Spleen (tissue), 11 donors: ENCODE data around the gene IL32. TPM values are rescaled to one million over a fixed set of nuclear protein-coding genes. Genes with fewer than 3 reads are reported as not detected.
A peak's percentile ranks its signal among the peaks of the same experiment; 100 is the strongest.

ENCODE experiments used
- DNase-seq: peaks from one replicate; pipeline ENCODE4 v3.0.0-alpha.2; 2020
- H3K27ac ChIP-seq, 8 donors: fragments of 200-600 bp; sonication (generic) in 7 of 8; 1 replicate in 4 of 8; 2 replicates in 4 of 8; pipeline versions ENCODE4 v1.5.0 to v1.8.0; 2016 to 2021; ENCODE audit warnings: inconsistent platforms in 4 of 8, mild to moderate bottlenecking in 4 of 8, moderate library complexity in 1 of 8
- H3K27me3 ChIP-seq, 7 donors: fragments of 200-600 bp; sonication (generic) in 6 of 7; replicated peaks in 1 of 7; 1 replicate in 4 of 7; 2 replicates in 3 of 7; pipeline versions ENCODE4 v1.5.0 to v1.8.0; 2016 to 2021; ENCODE audit warnings: inconsistent platforms in 3 of 7, mild to moderate bottlenecking in 1 of 7
- H3K36me3 ChIP-seq, 6 donors: fragments of 200-600 bp; sonication (generic) in 5 of 6; 1 replicate in 4 of 6; 2 replicates in 2 of 6; pipeline versions ENCODE4 v1.5.0 to v1.8.0; 2016 to 2021; ENCODE audit warnings: inconsistent platforms in 2 of 6
- H3K4me1 ChIP-seq, 6 donors: fragments of 200-600 bp; sonication (generic) in 5 of 6; 1 replicate in 3 of 6; 2 replicates in 3 of 6; pipeline versions ENCODE4 v1.5.0 to v1.8.0; 2016 to 2021; ENCODE audit warnings: inconsistent platforms in 3 of 6
- H3K4me3 ChIP-seq, 8 donors: fragments of 200-600 bp; sonication (generic) in 7 of 8; 1 replicate in 4 of 8; 2 replicates in 4 of 8; pipeline versions ENCODE4 v1.5.0 to v1.8.0; 2016 to 2021; ENCODE audit warnings: inconsistent platforms in 4 of 8, mild to moderate bottlenecking in 4 of 8, moderate library complexity in 2 of 8
- H3K9me3 ChIP-seq, 8 donors: fragments of 200-600 bp; sonication (generic) in 7 of 8; 1 replicate in 4 of 8; 2 replicates in 4 of 8; pipeline versions ENCODE4 v1.5.0 to v1.8.0; 2016 to 2021; ENCODE audit warnings: inconsistent platforms in 4 of 8
- POLR2A ChIP-seq, 3 donors: fragments of 450-650 bp; IDR thresholded peaks; one replicate each; pipeline ENCODE4 v1.5.1; 2017; ENCODE audit warnings: antibody characterized with exemption in 3 of 3, mild to moderate bottlenecking in 1 of 3
- POLR2AphosphoS5 ChIP-seq, 3 donors: sonication (generic); formaldehyde crosslinking; IDR thresholded peaks; one replicate each; pipeline ENCODE4 v1.5.1; 2017; ENCODE audit warnings: antibody characterized with exemption in 3 of 3
- WGBS, 5 donors: extraction: QIAGEN DNeasy Blood & Tissue Kit in 3 of 5; methylation state at CpG; one replicate each; pipeline versions ENCODE4 v1.1.5 to v1.1.7; 2013 to 2018; 5-methylcytosine and 5-hydroxymethylcytosine counted together
- intact Hi-C: fragments of 100-400 bp; cut with DNase I; formaldehyde crosslinking; loops from one replicate; pipeline ENCODE4 v1.15.0; 2023; ENCODE audit warnings: low total_unique reads
- polyA plus RNA-seq, 3 donors: library from polyadenylated mRNA; stranded (reverse); fragments of 200-250 nt; gene quantifications; one replicate each; pipeline ENCODE4 v1.2.1, GENCODE V29; 2013
- total RNA-seq, 7 donors: library from RNA; depleted of rRNA in 3 of 7; stranded (reverse); fragments of >200 nt in 3 of 7; fragmentation: NEBNext Ultra II Directional in 4 of 7; extraction: Animal tissue kit (Norgen Biotek cat#: 25700) in 4 of 7; gene quantifications; one replicate each; pipeline versions ENCODE4 v1.1.0 to v1.2.1, GENCODE V29; 2016 to 2021
- TF ChIP-seq, protein P1 (sequence below), 11 experiments: fragments of 200-600 bp in 7 of 11; fragments of 450-650 bp in 4 of 11; sonication (generic) in 4 of 11; IDR thresholded peaks in 8 of 11; conservative IDR thresholded peaks in 3 of 11; 1 replicate in 7 of 11; 2 replicates in 4 of 11; pipeline versions ENCODE4 v1.4.0 to v1.8.0; 2016 to 2021; ENCODE audit warnings: antibody characterized with exemption in 11 of 11, inconsistent platforms in 4 of 11, mild to moderate bottlenecking in 1 of 11
- donor health status: healthy with polysubstance abuse.
- donor health status: DM: no; HTN: no; CAD: no; lungs with moderate emphysema.
- donor health status: DM: no; HTN: no; CAD: no.
- donor health status: Bipolar disorder and iron deficiency.
- donor health status: healthy.
- donor health status: DM: no; HTN: no; CAD: no.
- donor health status: DM: yes; HTN: yes; CAD: no.

The IL32 gene
- total and polyA plus RNA-seq, 10 donors: 171 to 624 (median 293) TPM

DNA sequence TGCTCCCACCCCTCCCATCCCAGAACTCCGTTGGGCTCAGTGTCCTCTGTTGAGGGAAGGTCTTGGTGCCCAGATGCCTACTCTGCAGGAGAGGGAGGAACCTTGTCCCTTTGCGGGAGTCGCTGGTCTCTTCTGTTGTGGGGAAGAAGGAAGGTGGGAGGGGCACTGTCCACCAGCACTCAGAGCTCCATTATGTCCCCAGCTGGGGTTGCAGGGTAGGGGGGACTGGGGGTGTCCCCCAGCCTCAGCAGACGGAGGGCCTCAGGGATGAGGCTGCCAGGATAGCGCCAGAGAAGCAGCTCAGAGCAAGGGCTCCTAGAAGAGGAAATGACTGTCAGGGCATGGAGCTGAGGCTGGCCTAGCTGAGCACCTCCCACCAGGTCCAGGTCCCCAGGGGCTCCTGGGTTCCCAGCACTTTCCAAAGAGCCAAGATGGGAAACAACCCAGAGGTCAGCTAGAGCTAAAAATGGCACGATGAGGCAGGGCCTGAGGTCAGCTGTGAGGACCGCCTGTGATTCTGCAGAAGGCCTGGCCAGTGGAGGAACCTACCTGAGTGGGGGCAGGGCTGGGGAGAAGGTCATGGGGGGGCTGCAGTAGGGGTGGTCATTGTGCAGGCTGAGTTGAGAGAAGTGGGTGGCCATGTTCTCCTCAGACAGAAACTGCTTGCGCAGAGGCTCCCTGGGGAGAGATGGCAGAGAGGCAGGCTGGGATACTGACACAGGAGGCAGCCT is 42.6 kb upstream of the IL32 start:
- peak; percentile 78 for DNase-seq
- peaks cover 0 to 26% (median 18%) of the 10 kb centered on the region in 6 donors for H3K36me3 ChIP-seq
- peak overlapping the region; percentile 94 to 97 (median 95) for H3K27ac ChIP-seq
- WGBS, 5 donors: 47 to 63% (median 56%) methylated on average over 8 of the region's 8 CpGs
- H3K27me3 ChIP-seq: peaks cover 0 to 15% (median 8%) of the 10 kb centered on the region in 7 donors
- intact Hi-C loops: no loop called here
- TF ChIP-seq POLR2AphosphoS5 (IDR thresholded peaks at IDR 0.05): no peak
- TF ChIP-seq POLR2A (IDR thresholded peaks at IDR 0.05): no peak
- TF ChIP-seq, protein P1, sequence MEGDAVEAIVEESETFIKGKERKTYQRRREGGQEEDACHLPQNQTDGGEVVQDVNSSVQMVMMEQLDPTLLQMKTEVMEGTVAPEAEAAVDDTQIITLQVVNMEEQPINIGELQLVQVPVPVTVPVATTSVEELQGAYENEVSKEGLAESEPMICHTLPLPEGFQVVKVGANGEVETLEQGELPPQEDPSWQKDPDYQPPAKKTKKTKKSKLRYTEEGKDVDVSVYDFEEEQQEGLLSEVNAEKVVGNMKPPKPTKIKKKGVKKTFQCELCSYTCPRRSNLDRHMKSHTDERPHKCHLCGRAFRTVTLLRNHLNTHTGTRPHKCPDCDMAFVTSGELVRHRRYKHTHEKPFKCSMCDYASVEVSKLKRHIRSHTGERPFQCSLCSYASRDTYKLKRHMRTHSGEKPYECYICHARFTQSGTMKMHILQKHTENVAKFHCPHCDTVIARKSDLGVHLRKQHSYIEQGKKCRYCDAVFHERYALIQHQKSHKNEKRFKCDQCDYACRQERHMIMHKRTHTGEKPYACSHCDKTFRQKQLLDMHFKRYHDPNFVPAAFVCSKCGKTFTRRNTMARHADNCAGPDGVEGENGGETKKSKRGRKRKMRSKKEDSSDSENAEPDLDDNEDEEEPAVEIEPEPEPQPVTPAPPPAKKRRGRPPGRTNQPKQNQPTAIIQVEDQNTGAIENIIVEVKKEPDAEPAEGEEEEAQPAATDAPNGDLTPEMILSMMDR (IDR thresholded peaks at IDR 0.05 in 8 of 11, conservative IDR thresholded peaks at IDR 0.05 in 3 of 11): no peak
- H3K4me3 ChIP-seq: peak overlapping the region in 7 of 8 donors; percentile 50 to 86 (median 65)
- H3K9me3 ChIP-seq: no peaks in the 10 kb centered on the region
- peaks cover 42 to 85% (median 70%) of the 10 kb centered on the region in 6 donors for H3K4me1 ChIP-seq

DNA sequence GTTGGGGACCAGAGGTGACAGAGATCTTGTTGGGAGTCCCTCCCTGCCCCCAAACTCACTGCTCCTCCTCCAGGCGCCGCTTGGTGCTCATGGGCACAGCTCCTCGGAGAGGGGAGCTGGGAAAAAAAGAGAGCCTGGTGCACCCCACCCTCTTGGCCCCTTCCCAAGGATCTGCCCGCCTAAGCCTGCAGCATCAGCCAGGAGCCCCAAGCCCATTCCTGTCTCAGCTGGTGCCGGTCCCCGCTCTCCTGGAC is 42.1 kb upstream of the IL32 start:
- H3K27ac ChIP-seq: peak overlapping the region; percentile 94 to 97 (median 95)
- DNase-seq: no peak
- H3K9me3 ChIP-seq: no peaks in the 10 kb centered on the region
- intact Hi-C loops: no loop called here
- peak overlapping the region; percentile 29 to 86 (median 63) for H3K4me3 ChIP-seq
- H3K27me3 ChIP-seq: peaks cover 0 to 14% (median 3%) of the 10 kb centered on the region in 7 donors
- peaks cover 43 to 85% (median 70%) of the 10 kb centered on the region in 6 donors for H3K4me1 ChIP-seq
- 12 to 55% (median 34%) methylated on average over 4 to 6 of the region's 6 CpGs for WGBS, 5 donors
- TF ChIP-seq POLR2A (IDR thresholded peaks at IDR 0.05) (no peak), POLR2AphosphoS5 (IDR thresholded peaks at IDR 0.05) (no peak)
- TF ChIP-seq, protein P1 (IDR thresholded peaks at IDR 0.05 in 8 of 11, conservative IDR thresholded peaks at IDR 0.05 in 3 of 11): no peak
- H3K36me3 ChIP-seq: peaks cover 0 to 27% (median 18%) of the 10 kb centered on the region in 6 donors

GRCh38 chr16:3023669-3024478 is 41.6 kb upstream of the IL32 start, which contains the start of the genes HCFC1R1 and THOC6:
HCFC1R1 (minus strand) TSS chr16:3023942; CDS start chr16:3023941, 1 bp downstream.
THOC6 (plus strand) TSS chr16:3024035; CDS start chr16:3024327, 292 bp downstream.
- Histone ChIP-seq H3K9me3 (no peaks in the 10 kb centered on the region), H3K4me3 (peak within 1 kb of the TSS; percentile 29 to 86 (median 63)), H3K27ac (peak within 1 kb of the TSS; percentile 94 to 97 (median 95)), H3K36me3 (peaks cover 0 to 27% (median 18%) of the 10 kb centered on the region in 6 donors), H3K27me3 (peaks cover 0 to 14% (median 5%) of the 10 kb centered on the region in 7 donors), H3K4me1 (peaks cover 43 to 85% (median 72%) of the 10 kb centered on the region in 6 donors)
- 1 to 2% (median 1%) methylated on average over 46 to 69 of the region's 69 CpGs for WGBS, 5 donors
- peak; percentile 91 to 96 (median 91) for TF ChIP-seq POLR2AphosphoS5 (IDR thresholded peaks at IDR 0.05)
- TF ChIP-seq, protein P1 (IDR thresholded peaks at IDR 0.05 in 8 of 11, conservative IDR thresholded peaks at IDR 0.05 in 3 of 11): peak in 2 of 11 experiments; percentile 18 to 28
- peak in 2 of 3 donors; percentile 27 to 51 for TF ChIP-seq POLR2A (IDR thresholded peaks at IDR 0.05)
- peak; percentile 100 for DNase-seq
- intact Hi-C loops: no loop called here
